HUDEP-2 (cell line): ENCODE results near the gene ETFA.

Experiments
- DNase-seq, 76 experiments: peaks; one replicate each; lab custom pipeline; 2025; ENCODE audit not compliant: unreplicated experiment in 76 of 76; lab: John Stamatoyannopoulos, UW

Gene ETFA

GRCh38 chr15:76340803-76341365 is 29.6 kb upstream of the ETFA start:
- peak in 14 of 76 experiments; percentile 9 to 48 (median 24) for DNase-seq

GRCh38 chr15:76340198-76340802 is 29.0 kb upstream of the ETFA start:
- DNase-seq: peak in 6 of 76 experiments; percentile 10 to 52 (median 38)

GRCh38 chr15:76339305-76340197 is 28.3 kb upstream of the ETFA start:
- peak in 2 of 76 experiments; percentile 51 to 52 for DNase-seq

GRCh38 chr15:76338486-76339304 is 27.4 kb upstream of the ETFA start:
- no peak for DNase-seq

GRCh38 chr15:76337696-76338485 is 26.6 kb upstream of the ETFA start:
- DNase-seq: no peak

GRCh38 chr15:76337059-76337695 is 25.9 kb upstream of the ETFA start:
- DNase-seq: peak in 7 of 76 experiments; percentile 11 to 35 (median 14)

GRCh38 chr15:76336254-76337058 is 25.2 kb upstream of the ETFA start, which contains the start of gene ISL2:
TSS of gene ISL2 (plus strand) at chr15:76336773. CDS start at chr15:76336884, 111 bp downstream.
- DNase-seq: peak in 63 of 76 experiments; percentile 20 to 90 (median 66)

GRCh38 chr15:76335307-76336253 is 24.3 kb upstream of the ETFA start:
- DNase-seq: peak in 2 of 76 experiments; percentile 5 to 11

GRCh38 chr15:76334438-76335306 is 23.4 kb upstream of the ETFA start:
- DNase-seq: no peak

- peak in 2 of 76 experiments; percentile 17 to 29 for DNase-seq
Measured at GRCh38 chr15:76333720-76334437, 22.6 kb upstream of the ETFA start.

- no peak for DNase-seq
Measured at GRCh38 chr15:76333309-76333708, 22.0 kb upstream of the ETFA start.

- no peak for DNase-seq
Measured at GRCh38 chr15:76332796-76333195, 21.5 kb upstream of the ETFA start.

- DNase-seq: peak in 28 of 76 experiments; percentile 9 to 53 (median 26)
Measured at GRCh38 chr15:76330080-76330680, 18.9 kb upstream of the ETFA start.

- no peak for DNase-seq
Measured at GRCh38 chr15:76328958-76329357, 17.7 kb upstream of the ETFA start.

GRCh38 chr15:76328106-76328696 is 16.9 kb upstream of the ETFA start:
- DNase-seq: no peak
